Prostate gland (tissue), 2 donors: ENCODE results near the gene STUM.

Experiments used
- POLR2A ChIP-seq: fragments of 450-650 bp; IDR thresholded peaks from one replicate; pipeline ENCODE4 v1.6.1; 2016; ENCODE audit warnings: antibody characterized with exemption, mild to moderate bottlenecking
- POLR2AphosphoS5 ChIP-seq: sonication (generic); formaldehyde crosslinking; IDR thresholded peaks from one replicate; pipeline ENCODE4 v1.6.1; 2017; ENCODE audit warnings: antibody characterized with exemption
- TF ChIP-seq, protein P1 (sequence below), 4 experiments: fragments of 200-600 bp in 2 of 4; fragments of 450-650 bp in 2 of 4; sonication (generic) in 2 of 4; IDR thresholded peaks; 1 replicate in 3 of 4; 2 replicates in 1 of 4; pipeline ENCODE4 v1.5.1; 2016 to 2019; ENCODE audit warnings: antibody characterized with exemption in 4 of 4, mild to moderate bottlenecking in 2 of 4, moderate library complexity in 2 of 4

DNA sequence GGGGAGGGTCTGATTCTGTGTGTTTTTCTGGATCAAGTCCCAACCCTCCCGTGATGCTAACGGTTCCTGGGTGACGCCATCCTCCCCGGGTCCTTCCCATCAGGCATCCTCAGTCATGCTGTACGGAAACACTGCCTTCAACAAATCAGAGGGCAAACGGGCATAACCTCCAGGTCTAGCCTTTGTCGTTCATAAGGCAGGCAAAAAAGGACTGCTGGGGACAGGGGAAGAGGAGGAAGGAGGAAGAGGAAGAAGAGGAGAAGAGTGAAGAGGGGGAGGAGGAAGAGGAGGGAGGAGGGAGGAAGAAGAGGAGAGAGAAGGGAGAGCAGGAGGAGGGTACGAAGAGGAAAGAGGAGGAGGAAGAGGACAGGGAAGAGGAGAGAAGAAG lies 106.1 kb downstream of the STUM start:
- TF ChIP-seq, protein P1, sequence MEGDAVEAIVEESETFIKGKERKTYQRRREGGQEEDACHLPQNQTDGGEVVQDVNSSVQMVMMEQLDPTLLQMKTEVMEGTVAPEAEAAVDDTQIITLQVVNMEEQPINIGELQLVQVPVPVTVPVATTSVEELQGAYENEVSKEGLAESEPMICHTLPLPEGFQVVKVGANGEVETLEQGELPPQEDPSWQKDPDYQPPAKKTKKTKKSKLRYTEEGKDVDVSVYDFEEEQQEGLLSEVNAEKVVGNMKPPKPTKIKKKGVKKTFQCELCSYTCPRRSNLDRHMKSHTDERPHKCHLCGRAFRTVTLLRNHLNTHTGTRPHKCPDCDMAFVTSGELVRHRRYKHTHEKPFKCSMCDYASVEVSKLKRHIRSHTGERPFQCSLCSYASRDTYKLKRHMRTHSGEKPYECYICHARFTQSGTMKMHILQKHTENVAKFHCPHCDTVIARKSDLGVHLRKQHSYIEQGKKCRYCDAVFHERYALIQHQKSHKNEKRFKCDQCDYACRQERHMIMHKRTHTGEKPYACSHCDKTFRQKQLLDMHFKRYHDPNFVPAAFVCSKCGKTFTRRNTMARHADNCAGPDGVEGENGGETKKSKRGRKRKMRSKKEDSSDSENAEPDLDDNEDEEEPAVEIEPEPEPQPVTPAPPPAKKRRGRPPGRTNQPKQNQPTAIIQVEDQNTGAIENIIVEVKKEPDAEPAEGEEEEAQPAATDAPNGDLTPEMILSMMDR (IDR thresholded peaks at IDR 0.05), result no peak
- no peak for TF ChIP-seq POLR2A
- no peak for TF ChIP-seq POLR2AphosphoS5
